ENCODE results near the gene CCDC179.

The CCDC179 gene

GRCh38 chr11:22860241-22860640, at the start of gene CCDC179:
Gene CCDC179 (minus strand): TSS chr11:22860474. CDS start chr11:22860421, 53 bp downstream.
- DNase-seq (ENCODE audit: low spot score), result no peak

GRCh38 chr11:22903782-22904181, 43.5 kb upstream of the CCDC179 start:
- no peak for DNase-seq (ENCODE audit: low spot score)

GRCh38 chr11:22901603-22902002, 41.3 kb upstream of the CCDC179 start:
- DNase-seq (ENCODE audit: low spot score), result no peak

GRCh38 chr11:22900764-22901486, 40.7 kb upstream of the CCDC179 start:
- no peak for DNase-seq (ENCODE audit: low spot score)

- DNase-seq (ENCODE audit: low spot score), result no peak
Measured at GRCh38 chr11:22898036-22898435, 37.8 kb upstream of the CCDC179 start.

GRCh38 chr11:22890227-22890626, 30.0 kb upstream of the CCDC179 start:
- no peak for DNase-seq (ENCODE audit: low spot score)

- no peak for DNase-seq (ENCODE audit: low spot score)
Measured at GRCh38 chr11:22884217-22884616, 23.9 kb upstream of the CCDC179 start.

GRCh38 chr11:22879630-22880029, 19.4 kb upstream of the CCDC179 start:
- no peak for DNase-seq (ENCODE audit: low spot score)

GRCh38 chr11:22878604-22879003, 18.3 kb upstream of the CCDC179 start:
- no peak for DNase-seq (ENCODE audit: low spot score)

GRCh38 chr11:22878039-22878438, 17.8 kb upstream of the CCDC179 start:
- DNase-seq (ENCODE audit: low spot score), result no peak

- DNase-seq (ENCODE audit: low spot score), result no peak
Measured at GRCh38 chr11:22875869-22876473, 15.7 kb upstream of the CCDC179 start.

- DNase-seq (ENCODE audit: low spot score), result no peak
Measured at GRCh38 chr11:22869325-22869724, 9.1 kb upstream of the CCDC179 start.

- no peak for DNase-seq (ENCODE audit: low spot score)
Measured at GRCh38 chr11:22859756-22860155, 518 bp downstream of the CCDC179 start.

- DNase-seq (ENCODE audit: low spot score), result no peak
Measured at GRCh38 chr11:22851477-22851876, 8.8 kb downstream of the CCDC179 start.

- DNase-seq (ENCODE audit: low spot score), result no peak
Measured at GRCh38 chr11:22846726-22847125, 13.5 kb downstream of the CCDC179 start.

- DNase-seq (ENCODE audit: low spot score), result no peak
Measured at GRCh38 chr11:22832315-22833015, 27.8 kb downstream of the CCDC179 start.

- no peak for DNase-seq (ENCODE audit: low spot score)
Measured at GRCh38 chr11:22830082-22830414, 30.2 kb downstream of the CCDC179 start.

GRCh38 chr11:22829231-22830081, 30.8 kb downstream of the CCDC179 start, which contains the start of gene SVIP:
Gene SVIP (minus strand): TSS chr11:22829801. CDS start chr11:22829748, 53 bp downstream.
- DNase-seq (ENCODE audit: low spot score), result peak; percentile 92

- DNase-seq (ENCODE audit: low spot score), result no peak
Measured at GRCh38 chr11:22828373-22828772, 31.9 kb downstream of the CCDC179 start.

- no peak for DNase-seq (ENCODE audit: low spot score)
Measured at GRCh38 chr11:22822203-22822602, 38.1 kb downstream of the CCDC179 start.

- no peak for DNase-seq (ENCODE audit: low spot score)
Measured at GRCh38 chr11:22809893-22810292, 50.4 kb downstream of the CCDC179 start.

GRCh38 chr11:22808571-22809197, 51.6 kb downstream of the CCDC179 start:
- DNase-seq (ENCODE audit: low spot score), result no peak

All from left forelimb (tissue), 1 donor.